ENCODE results near the gene JSRP1.

DNA sequence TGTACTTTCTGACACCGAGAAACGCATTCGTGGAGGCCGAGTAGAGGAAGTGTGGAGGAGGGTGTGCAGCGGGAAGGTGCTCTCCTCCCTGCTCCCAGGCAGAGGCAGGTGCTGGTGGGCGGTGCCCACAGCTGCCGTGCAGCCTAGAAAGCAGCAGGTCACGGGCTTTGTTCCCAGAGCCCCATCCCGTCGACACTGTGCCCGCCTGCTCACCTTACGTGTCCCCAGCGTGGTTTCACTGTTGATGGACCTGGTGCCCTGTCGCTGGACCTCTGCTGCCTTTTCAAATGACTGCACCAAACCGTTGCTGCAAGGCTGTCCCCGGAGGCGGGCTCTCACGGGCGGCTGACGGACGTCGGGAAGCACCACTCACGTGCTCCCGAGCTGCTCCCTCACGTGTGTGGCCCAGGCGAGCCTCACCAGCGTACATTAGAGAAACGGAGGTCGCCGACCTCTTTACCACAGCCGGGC is 40.9 kb downstream of the JSRP1 start:
- TF ChIP-seq, protein P1, sequence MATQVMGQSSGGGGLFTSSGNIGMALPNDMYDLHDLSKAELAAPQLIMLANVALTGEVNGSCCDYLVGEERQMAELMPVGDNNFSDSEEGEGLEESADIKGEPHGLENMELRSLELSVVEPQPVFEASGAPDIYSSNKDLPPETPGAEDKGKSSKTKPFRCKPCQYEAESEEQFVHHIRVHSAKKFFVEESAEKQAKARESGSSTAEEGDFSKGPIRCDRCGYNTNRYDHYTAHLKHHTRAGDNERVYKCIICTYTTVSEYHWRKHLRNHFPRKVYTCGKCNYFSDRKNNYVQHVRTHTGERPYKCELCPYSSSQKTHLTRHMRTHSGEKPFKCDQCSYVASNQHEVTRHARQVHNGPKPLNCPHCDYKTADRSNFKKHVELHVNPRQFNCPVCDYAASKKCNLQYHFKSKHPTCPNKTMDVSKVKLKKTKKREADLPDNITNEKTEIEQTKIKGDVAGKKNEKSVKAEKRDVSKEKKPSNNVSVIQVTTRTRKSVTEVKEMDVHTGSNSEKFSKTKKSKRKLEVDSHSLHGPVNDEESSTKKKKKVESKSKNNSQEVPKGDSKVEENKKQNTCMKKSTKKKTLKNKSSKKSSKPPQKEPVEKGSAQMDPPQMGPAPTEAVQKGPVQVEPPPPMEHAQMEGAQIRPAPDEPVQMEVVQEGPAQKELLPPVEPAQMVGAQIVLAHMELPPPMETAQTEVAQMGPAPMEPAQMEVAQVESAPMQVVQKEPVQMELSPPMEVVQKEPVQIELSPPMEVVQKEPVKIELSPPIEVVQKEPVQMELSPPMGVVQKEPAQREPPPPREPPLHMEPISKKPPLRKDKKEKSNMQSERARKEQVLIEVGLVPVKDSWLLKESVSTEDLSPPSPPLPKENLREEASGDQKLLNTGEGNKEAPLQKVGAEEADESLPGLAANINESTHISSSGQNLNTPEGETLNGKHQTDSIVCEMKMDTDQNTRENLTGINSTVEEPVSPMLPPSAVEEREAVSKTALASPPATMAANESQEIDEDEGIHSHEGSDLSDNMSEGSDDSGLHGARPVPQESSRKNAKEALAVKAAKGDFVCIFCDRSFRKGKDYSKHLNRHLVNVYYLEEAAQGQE (tag by site-specific recombination; IDR thresholded peaks at IDR 0.05): no peak
- TF ChIP-seq, protein P2, sequence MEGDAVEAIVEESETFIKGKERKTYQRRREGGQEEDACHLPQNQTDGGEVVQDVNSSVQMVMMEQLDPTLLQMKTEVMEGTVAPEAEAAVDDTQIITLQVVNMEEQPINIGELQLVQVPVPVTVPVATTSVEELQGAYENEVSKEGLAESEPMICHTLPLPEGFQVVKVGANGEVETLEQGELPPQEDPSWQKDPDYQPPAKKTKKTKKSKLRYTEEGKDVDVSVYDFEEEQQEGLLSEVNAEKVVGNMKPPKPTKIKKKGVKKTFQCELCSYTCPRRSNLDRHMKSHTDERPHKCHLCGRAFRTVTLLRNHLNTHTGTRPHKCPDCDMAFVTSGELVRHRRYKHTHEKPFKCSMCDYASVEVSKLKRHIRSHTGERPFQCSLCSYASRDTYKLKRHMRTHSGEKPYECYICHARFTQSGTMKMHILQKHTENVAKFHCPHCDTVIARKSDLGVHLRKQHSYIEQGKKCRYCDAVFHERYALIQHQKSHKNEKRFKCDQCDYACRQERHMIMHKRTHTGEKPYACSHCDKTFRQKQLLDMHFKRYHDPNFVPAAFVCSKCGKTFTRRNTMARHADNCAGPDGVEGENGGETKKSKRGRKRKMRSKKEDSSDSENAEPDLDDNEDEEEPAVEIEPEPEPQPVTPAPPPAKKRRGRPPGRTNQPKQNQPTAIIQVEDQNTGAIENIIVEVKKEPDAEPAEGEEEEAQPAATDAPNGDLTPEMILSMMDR (tag by site-specific recombination; IDR thresholded peaks at IDR 0.05): no peak
- TF ChIP-seq KLF16 (tag by site-specific recombination; IDR thresholded peaks at IDR 0.05) (no peak), BCL11A (tag by site-specific recombination; IDR thresholded peaks at IDR 0.05; ENCODE audit: low read depth) (no peak)

Data from HEK293 (cell line).